Naive thymus-derived CD4-positive, alpha-beta T cell (primary cell): ENCODE results near the gene EME1. TPM values are rescaled to one million over a fixed set of nuclear protein-coding genes. Genes with fewer than 3 reads are reported as not detected.

Experiments used
- ATAC-seq: fragments of 150-1000 bp; cut with Tn5 transposase; 2 replicates; pipeline ENCODE4 v1.10.0; 2021; ENCODE audit warnings: mild to moderate bottlenecking, moderate library complexity
- CTCF ChIA-PET: fragments of 350-600 bp; sonication (Branson Sonifier 250); formaldehyde crosslinking; loops from one replicate; lab custom pipeline; 2021; ENCODE audit warnings: antibody characterized with exemption; lab: Charles Lee
- POLR2A ChIA-PET: fragments of 350-600 bp; sonication (Branson Sonifier 250); formaldehyde crosslinking; loops from one replicate; lab custom pipeline; 2021; ENCODE audit warnings: antibody characterized with exemption, inconsistent platforms; lab: Charles Lee
- DNase-seq, 9 donors: peaks; one replicate each; pipeline versions ENCODE4 v3.0.0 to v3.0.0-alpha.2; 2020 to 2022; ENCODE audit warnings: mixed read lengths in 1 of 9
- H3K27ac ChIP-seq: one replicate; pipeline ENCODE4 v1.7.0; 2013; ENCODE audit warnings: mild to moderate bottlenecking, low read depth, low read length, moderate library complexity
- H3K27me3 ChIP-seq, 2 donors: one replicate each; pipeline ENCODE4 v1.7.0; 2013; ENCODE audit warnings: low read length in 2 of 2, mild to moderate bottlenecking in 2 of 2, moderate library complexity in 2 of 2; ENCODE audit not compliant: control insufficient read depth in 2 of 2, insufficient read depth in 2 of 2
- H3K36me3 ChIP-seq, 3 experiments: 1 replicate in 2 of 3; 2 replicates in 1 of 3; pipeline ENCODE4 v1.7.0; 2013; ENCODE audit warnings: low read length in 3 of 3, mild to moderate bottlenecking in 3 of 3, moderate library complexity in 1 of 3; ENCODE audit not compliant: insufficient read depth in 3 of 3, control insufficient read depth in 2 of 3
- H3K4me1 ChIP-seq, 2 donors: one replicate each; pipeline ENCODE4 v1.7.0; 2013; ENCODE audit warnings: low read length in 2 of 2, mild to moderate bottlenecking in 2 of 2, moderate library complexity in 1 of 2; ENCODE audit not compliant: control insufficient read depth in 2 of 2, insufficient read depth in 2 of 2
- H3K4me3 ChIP-seq: 2 replicates; pipeline ENCODE4 v1.7.0; 2013; ENCODE audit warnings: mild to moderate bottlenecking, low read length
- H3K9me3 ChIP-seq, 3 experiments: 1 replicate in 2 of 3; 2 replicates in 1 of 3; pipeline ENCODE4 v1.7.0; 2013; ENCODE audit warnings: low read length in 3 of 3; ENCODE audit not compliant: control insufficient read depth in 2 of 3
- H3K27ac Mint-ChIP-seq, 9 donors: one replicate each; pipeline ENCODE4 v1.8.0; 2020 to 2022; ENCODE audit warnings: mixed read lengths in 9 of 9, mild to moderate bottlenecking in 8 of 9, moderate library complexity in 5 of 9, inconsistent platforms in 2 of 9
- H3K27me3 Mint-ChIP-seq, 5 donors: one replicate each; pipeline ENCODE4 v1.8.0; 2021 to 2022; ENCODE audit warnings: mixed read lengths in 5 of 5, mild to moderate bottlenecking in 1 of 5
- H3K36me3 Mint-ChIP-seq, 5 donors: one replicate each; pipeline ENCODE4 v1.8.0; 2020 to 2022; ENCODE audit warnings: mixed read lengths in 5 of 5, mild to moderate bottlenecking in 3 of 5, inconsistent platforms in 1 of 5
- H3K4me1 Mint-ChIP-seq, 7 donors: one replicate each; pipeline ENCODE4 v1.8.0; 2020 to 2022; ENCODE audit warnings: mixed read lengths in 7 of 7, mild to moderate bottlenecking in 3 of 7, inconsistent platforms in 1 of 7
- H3K4me3 Mint-ChIP-seq, 10 donors: one replicate each; pipeline ENCODE4 v1.8.0; 2020 to 2022; ENCODE audit warnings: mild to moderate bottlenecking in 10 of 10, mixed read lengths in 10 of 10, moderate library complexity in 6 of 10, inconsistent platforms in 2 of 10
- H3K9me3 Mint-ChIP-seq, 11 donors: one replicate each; pipeline ENCODE4 v1.8.0; 2020 to 2022; ENCODE audit warnings: mixed read lengths in 11 of 11, mild to moderate bottlenecking in 4 of 11, inconsistent platforms in 1 of 11, moderate library complexity in 1 of 11
- intact Hi-C, 2 donors: fragments of 100-400 bp; cut with micrococcal nuclease; formaldehyde crosslinking; loops; one replicate each; pipeline ENCODE4 v1.15.1; 2023
- polyA plus RNA-seq, 2 donors: library from polyadenylated mRNA; unstranded; fragments of 300-500 nt; fragmentation: Illumina TruSeq; gene quantifications; one replicate each; pipeline ENCODE4 v1.2.3, GENCODE V29; 2021
- total RNA-seq, 6 experiments: library from RNA in 5 of 6; stranded (reverse) in 5 of 6; gene quantifications; 1 replicate in 5 of 6; 2 replicates in 1 of 6; pipeline ENCODE4 v1.2.3 and lab custom pipeline; 2021 to 2026

The EME1 gene
- total and polyA plus RNA-seq, 7 experiments from 2014 or later = 0.61 to 17.5 (median 2.2) TPM; not detected in 2

DNA sequence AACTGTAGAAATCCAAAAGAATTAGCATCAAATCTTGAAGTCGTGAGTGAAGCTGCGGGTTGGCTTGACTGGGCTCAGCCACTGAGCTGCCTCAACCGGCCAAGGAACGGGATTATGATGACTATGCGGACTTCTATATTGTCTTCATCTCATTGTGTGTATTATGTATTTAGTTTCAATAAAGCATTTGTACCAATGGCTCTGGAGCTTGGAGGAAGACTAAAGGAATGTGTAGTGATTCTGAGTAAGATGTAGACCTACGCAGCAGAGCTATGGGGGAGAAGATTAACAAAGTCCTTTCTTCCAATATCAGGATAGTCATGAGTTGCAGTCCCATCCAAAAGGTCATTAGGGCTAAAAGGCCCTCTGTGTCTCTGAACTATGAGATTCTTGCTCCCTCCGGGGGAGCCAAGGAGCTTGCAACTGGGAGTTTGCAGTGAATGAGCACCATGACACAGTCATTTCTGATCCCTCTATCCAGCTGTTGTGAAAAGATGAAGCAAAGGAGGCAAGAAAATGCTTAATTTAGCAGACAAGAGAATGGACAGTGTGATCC, 8.3 kb downstream of the EME1 start:
- Mint-ChIP-seq H3K27ac (peak overlapping the region in 2 of 9 donors; percentile 4 to 54), H3K4me1 (peaks cover 0 to 4% (median 0%) of the 10 kb centered on the region in 7 donors), H3K27me3 (no peaks in the 10 kb centered on the region), H3K4me3 (no peak overlapping the region), H3K36me3 (peaks cover 11 to 32% (median 12%) of the 10 kb centered on the region in 5 donors), H3K9me3 (no peaks in the 10 kb centered on the region)
- ATAC-seq = no peak
- H3K27ac ChIP-seq = no peak overlapping the region
- no peaks in the 10 kb centered on the region for H3K9me3 ChIP-seq
- no peaks in the 10 kb centered on the region for H3K4me1 ChIP-seq
- intact Hi-C loops = no loop called here
- peaks cover 10 to 63% (median 25%) of the 10 kb centered on the region in 3 experiments for H3K36me3 ChIP-seq
- POLR2A ChIA-PET = interaction anchor here (1.4 to 2.3 kb wide), 2 partner anchors 8 to 10 kb away, joined by 4 to 7 read pairs; partner anchors contain the start of genes EME1 and MRPL27
- no peak for DNase-seq
- H3K27me3 ChIP-seq = no peaks in the 10 kb centered on the region
- CTCF ChIA-PET = no interaction called here
- no peak overlapping the region for H3K4me3 ChIP-seq

DNA sequence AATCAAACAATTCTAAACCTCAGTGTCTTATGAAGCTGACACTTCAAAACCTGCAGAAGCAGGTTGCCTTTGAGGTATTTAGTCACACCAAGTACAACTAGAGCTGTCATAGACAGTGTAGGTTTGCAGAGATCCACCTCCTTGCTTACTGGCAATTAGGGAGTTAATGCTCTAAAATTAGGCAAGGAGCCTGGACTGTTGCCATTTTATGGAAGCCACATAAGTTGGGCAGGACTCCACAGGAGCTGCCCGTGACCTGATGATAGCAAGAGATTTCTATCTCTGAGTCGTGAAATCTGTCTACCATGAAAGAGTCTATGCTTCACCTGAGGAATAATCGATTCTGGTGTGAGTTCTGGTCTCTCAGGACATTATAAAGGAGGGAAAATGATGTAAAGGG, 8.9 kb downstream of the EME1 start:
- peaks cover 10 to 69% (median 30%) of the 10 kb centered on the region in 3 experiments for H3K36me3 ChIP-seq

DNA sequence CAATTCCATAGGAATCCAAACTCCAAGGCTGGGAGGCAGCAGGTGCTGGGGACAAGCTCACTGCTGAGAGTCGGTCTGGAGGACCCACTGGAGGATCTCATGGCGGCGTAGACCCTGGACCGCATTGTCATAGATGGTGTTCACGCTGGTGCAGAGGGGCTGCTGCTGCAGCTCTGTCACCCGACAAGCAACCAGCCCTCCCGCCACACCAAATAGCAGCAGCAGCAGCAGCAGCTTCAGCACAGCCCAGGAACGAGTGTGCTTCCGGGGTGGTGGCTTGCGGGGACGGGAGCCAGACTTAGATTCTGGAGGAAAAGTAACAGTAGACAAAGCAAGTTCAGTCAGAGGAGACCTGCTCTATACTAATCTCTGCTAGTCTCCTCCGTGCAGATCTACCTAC, 9.9 kb downstream of the EME1 start:
- H3K27ac ChIP-seq = no peak overlapping the region
- Mint-ChIP-seq H3K9me3 (no peaks in the 10 kb centered on the region), H3K36me3 (peaks cover 16 to 47% (median 24%) of the 10 kb centered on the region in 5 donors), H3K27me3 (no peaks in the 10 kb centered on the region), H3K4me3 (no peak overlapping the region), H3K27ac (no peak overlapping the region), H3K4me1 (peaks cover 0 to 8% (median 0%) of the 10 kb centered on the region in 7 donors)
- ATAC-seq (no peak), DNase-seq (no peak)
- H3K36me3 ChIP-seq = peaks cover 10 to 79% (median 40%) of the 10 kb centered on the region in 3 experiments
- H3K27me3 ChIP-seq = no peaks in the 10 kb centered on the region
- no peaks in the 10 kb centered on the region for H3K9me3 ChIP-seq
- H3K4me1 ChIP-seq = no peaks in the 10 kb centered on the region
- POLR2A ChIA-PET = interaction anchor here (2.3 kb wide), 1 partner anchor 10 kb away, joined by 7 read pairs; the partner anchor contains the start of genes EME1 and MRPL27
- no peak overlapping the region for H3K4me3 ChIP-seq
- CTCF ChIA-PET = no interaction called here
- intact Hi-C loops = no loop called here

More for the DNA sequence above, 8.9 kb downstream of the EME1 start:
- Mint-ChIP-seq H3K4me3 (no peak overlapping the region), H3K27ac (peak overlapping the region in 1 of 9 donors; percentile 13), H3K9me3 (no peaks in the 10 kb centered on the region), H3K27me3 (no peaks in the 10 kb centered on the region), H3K4me1 (peaks cover 0 to 4% (median 0%) of the 10 kb centered on the region in 7 donors), H3K36me3 (peaks cover 13 to 38% (median 15%) of the 10 kb centered on the region in 5 donors)
- intact Hi-C loops = no loop called here
- POLR2A ChIA-PET = interaction anchor here (1.4 to 2.3 kb wide), 2 partner anchors 9 to 10 kb away, joined by 4 to 7 read pairs; partner anchors contain the start of genes EME1 and MRPL27
- Histone ChIP-seq H3K4me1 (no peaks in the 10 kb centered on the region), H3K27ac (no peak overlapping the region), H3K27me3 (no peaks in the 10 kb centered on the region), H3K9me3 (no peaks in the 10 kb centered on the region), H3K4me3 (no peak overlapping the region)
- no peak for DNase-seq
- ATAC-seq = no peak
- CTCF ChIA-PET = no interaction called here

DNA sequence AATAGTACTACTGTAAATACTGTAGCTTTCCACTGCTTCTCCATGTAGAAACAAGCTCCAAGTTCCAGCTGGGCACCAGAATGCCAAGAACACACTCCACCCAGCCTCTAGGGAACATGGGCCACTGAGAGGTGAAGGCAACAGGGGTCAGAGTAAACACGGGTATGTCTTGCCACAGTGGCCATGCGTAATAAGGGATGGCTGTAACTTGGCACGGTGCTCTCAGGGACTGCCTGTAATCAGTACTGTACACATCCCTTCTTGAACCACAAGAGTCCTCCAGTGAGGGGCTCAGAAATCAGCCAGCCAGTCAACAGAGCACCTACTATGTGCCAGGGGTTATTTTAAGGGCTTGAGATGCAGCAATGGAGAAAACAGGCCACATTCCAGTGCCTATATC, 13.5 kb downstream of the EME1 start:
- DNase-seq (no peak), ATAC-seq (no peak)
- Mint-ChIP-seq H3K9me3 (no peaks in the 10 kb centered on the region), H3K36me3 (peaks cover 20 to 67% (median 28%) of the 10 kb centered on the region in 5 donors), H3K4me1 (peaks cover 0 to 8% (median 0%) of the 10 kb centered on the region in 7 donors), H3K27ac (peak overlapping the region in 1 of 9 donors; percentile 41), H3K4me3 (no peak overlapping the region), H3K27me3 (no peaks in the 10 kb centered on the region)
- Histone ChIP-seq H3K4me3 (no peak overlapping the region), H3K36me3 (peaks cover 13 to 99% (median 50%) of the 10 kb centered on the region in 3 experiments), H3K27ac (no peak overlapping the region), H3K4me1 (no peaks in the 10 kb centered on the region), H3K9me3 (no peaks in the 10 kb centered on the region), H3K27me3 (no peaks in the 10 kb centered on the region)
- CTCF ChIA-PET = interaction anchor here (1.0 kb wide), 1 partner anchor 12 kb away, joined by 6 read pairs; no protein-coding TSS in a partner anchor
- intact Hi-C loops = no loop called here
- POLR2A ChIA-PET = interaction anchor here (1.2 to 2.3 kb wide), 3 partner anchors 10 to 24 kb away, joined by 3 to 7 read pairs (median 7); no protein-coding TSS in a partner anchor

DNA sequence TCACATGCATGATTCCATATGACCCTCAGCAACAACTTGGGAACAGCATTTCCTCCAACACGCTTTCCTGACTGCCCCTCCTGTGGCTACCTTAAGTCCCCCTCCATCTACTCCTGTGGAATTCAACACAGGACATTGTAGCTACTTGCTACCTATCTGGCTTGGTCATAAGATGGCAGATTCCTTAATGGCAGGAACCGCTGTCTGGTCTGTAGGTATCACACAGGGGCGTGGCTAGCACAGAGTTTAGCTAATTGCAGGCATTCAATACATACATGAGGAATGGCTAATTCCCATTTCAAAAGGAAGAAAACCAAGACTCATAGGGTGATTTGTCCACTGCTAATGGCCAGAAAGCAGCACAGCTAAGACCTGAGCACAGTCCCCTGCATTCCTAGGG, 15.7 kb downstream of the EME1 start:
- DNase-seq (no peak), ATAC-seq (no peak)
- Histone ChIP-seq H3K9me3 (no peaks in the 10 kb centered on the region), H3K4me1 (no peaks in the 10 kb centered on the region), H3K27me3 (no peaks in the 10 kb centered on the region), H3K36me3 (peaks cover 14 to 99% (median 47%) of the 10 kb centered on the region in 3 experiments), H3K4me3 (no peak overlapping the region), H3K27ac (no peak overlapping the region)
- H3K4me1 Mint-ChIP-seq = peaks cover 2 to 16% (median 5%) of the 10 kb centered on the region in 7 donors
- H3K27me3 Mint-ChIP-seq = no peaks in the 10 kb centered on the region
- ChIA-PET CTCF (interaction anchor here (1.4 to 2.4 kb wide), 3 partner anchors 9 to 227 kb away, joined by 3 to 8 read pairs (median 3); partner anchors contain the start of gene LRRC59), POLR2A (interaction anchor here (0.5 to 1.0 kb wide), 2 partner anchors 12 to 585 kb away, joined by 3 to 4 read pairs; no protein-coding TSS in a partner anchor)
- no peak overlapping the region for H3K4me3 Mint-ChIP-seq
- H3K27ac Mint-ChIP-seq = peak overlapping the region in 2 of 9 donors; percentile 20 to 49
- intact Hi-C loops = no loop called here
- no peaks in the 10 kb centered on the region for H3K9me3 Mint-ChIP-seq
- peaks cover 26 to 74% (median 31%) of the 10 kb centered on the region in 5 donors for H3K36me3 Mint-ChIP-seq

DNA sequence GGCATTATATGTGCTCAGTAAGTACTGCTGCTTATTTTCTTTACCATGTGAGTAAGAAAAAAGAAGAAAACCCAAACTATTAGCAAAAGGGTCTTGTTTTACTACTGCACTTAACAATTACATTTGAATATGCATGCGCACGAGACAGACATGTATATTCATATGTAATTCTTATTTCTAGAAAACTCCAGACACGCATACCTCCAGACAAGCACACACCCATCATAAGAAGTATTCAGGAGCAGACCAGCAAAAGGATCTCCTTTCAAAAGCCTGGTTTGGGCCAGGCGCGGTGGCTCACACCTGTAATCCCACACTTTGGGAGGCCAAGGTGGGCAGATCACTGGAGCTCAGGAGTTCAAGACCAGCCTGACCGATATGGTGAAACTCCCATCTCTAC, 16.5 kb downstream of the EME1 start:
- peaks cover 6 to 24% (median 11%) of the 10 kb centered on the region in 7 donors for H3K4me1 Mint-ChIP-seq
- no peaks in the 10 kb centered on the region for H3K27me3 Mint-ChIP-seq
- POLR2A ChIA-PET = interaction anchor here (0.5 to 1.0 kb wide), 2 partner anchors 13 to 585 kb away, joined by 3 to 4 read pairs; no protein-coding TSS in a partner anchor
- no peaks in the 10 kb centered on the region for H3K9me3 Mint-ChIP-seq
- ATAC-seq (no peak), DNase-seq (no peak)
- Histone ChIP-seq H3K4me3 (no peak overlapping the region), H3K27ac (no peak overlapping the region), H3K27me3 (no peaks in the 10 kb centered on the region), H3K36me3 (peaks cover 16 to 99% (median 42%) of the 10 kb centered on the region in 3 experiments), H3K9me3 (no peaks in the 10 kb centered on the region), H3K4me1 (no peaks in the 10 kb centered on the region)
- H3K4me3 Mint-ChIP-seq = no peak overlapping the region
- no peak overlapping the region for H3K27ac Mint-ChIP-seq
- intact Hi-C loops = no loop called here
- H3K36me3 Mint-ChIP-seq = peaks cover 31 to 76% (median 36%) of the 10 kb centered on the region in 5 donors
- CTCF ChIA-PET = interaction anchor here (1.4 kb wide), 1 partner anchor 227 kb away, joined by 3 read pairs; no protein-coding TSS in a partner anchor
